GM19099 (cell line): ENCODE measurements around the gene PTPRG.

Experiments used
- POLR2A ChIP-seq: IDR thresholded peaks from 3 replicates; pipeline ENCODE4 v1.6.1; 2011; ENCODE audit warnings: low read depth; ENCODE audit not compliant: insufficient read length; ENCODE audit errors: extremely low read depth

PTPRG gene

GRCh38 chr3:61776390-61776789, 215.0 kb downstream of the PTPRG start:
- no peak for TF ChIP-seq POLR2A

DNA sequence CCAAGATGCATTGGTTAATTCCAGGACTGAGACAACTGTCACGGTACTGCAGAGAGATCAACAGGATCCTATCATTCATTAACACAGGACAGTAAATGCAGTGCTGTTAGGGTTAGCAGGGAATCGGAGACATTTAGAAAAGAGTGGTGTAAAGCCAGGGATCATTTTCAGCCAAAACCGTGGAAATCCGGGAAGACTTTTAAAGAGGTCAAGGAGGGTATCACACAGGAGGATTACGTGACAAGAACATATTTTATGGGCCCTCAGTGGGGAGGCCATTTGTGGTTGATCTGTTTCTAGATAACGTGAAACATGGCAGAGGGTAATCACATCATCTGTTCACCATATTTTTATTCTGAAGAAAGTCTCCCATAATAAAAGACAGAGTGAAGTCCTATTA, 216.1 kb downstream of the PTPRG start:
- no peak for TF ChIP-seq POLR2A

GRCh38 chr3:61778095-61778494, 216.7 kb downstream of the PTPRG start:
- no peak for TF ChIP-seq POLR2A

DNA sequence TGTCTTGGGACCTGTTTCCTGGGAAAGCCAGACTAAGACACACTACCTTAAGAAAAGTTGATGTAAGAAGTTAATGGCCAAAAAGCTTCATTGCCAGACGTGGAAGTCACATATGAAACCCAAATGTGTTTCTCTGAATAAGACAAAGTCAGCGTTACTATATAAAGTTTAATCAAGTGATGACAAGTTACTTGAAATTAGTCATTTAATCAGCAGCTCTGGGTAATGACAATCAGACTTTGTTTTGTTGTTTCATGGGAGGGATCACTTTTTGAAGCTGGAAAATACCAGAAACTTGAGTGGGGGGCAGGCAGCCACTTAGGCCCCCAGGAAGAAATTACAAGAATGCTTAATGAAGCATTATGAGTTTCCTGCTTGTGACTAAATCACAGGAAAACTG, 218.6 kb downstream of the PTPRG start:
- TF ChIP-seq POLR2A, result no peak

DNA sequence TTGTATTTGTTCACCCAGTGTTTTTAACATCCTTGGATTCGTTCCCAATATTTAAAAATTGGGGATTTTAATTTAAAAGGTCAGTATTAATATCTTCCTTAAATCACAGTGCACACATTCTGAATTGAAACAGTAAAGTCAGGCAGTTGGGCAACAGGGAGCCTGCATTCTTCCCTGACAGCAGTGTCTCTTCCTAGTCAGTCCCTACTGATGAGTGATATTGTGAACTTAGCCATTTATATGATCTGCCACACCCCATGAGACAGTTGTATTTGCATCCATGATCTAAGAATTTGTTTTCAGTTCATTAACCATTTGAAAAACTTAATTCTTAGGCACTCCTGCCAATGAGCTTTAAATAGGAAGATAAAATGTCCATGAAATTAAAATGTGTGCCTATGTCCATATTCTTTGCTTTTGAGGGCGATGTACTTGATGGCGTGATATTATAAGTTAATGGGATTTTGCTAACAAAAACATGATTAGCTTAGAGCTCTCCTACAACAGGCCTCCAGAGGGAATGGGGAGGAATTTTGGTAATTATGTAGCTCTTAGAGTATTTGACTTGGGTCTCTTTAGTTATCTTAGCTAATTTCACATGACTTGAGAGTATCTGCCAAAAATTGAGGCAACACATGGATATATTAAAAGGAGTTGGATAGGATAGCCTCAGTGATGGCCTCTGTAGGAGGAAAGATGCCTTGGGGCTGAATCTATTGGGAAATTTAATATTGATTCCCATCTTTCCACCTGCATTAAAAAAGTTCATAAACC, 219.3 kb downstream of the PTPRG start:
- no peak for TF ChIP-seq POLR2A

GRCh38 chr3:61783993-61784718, 222.8 kb downstream of the PTPRG start:
- no peak for TF ChIP-seq POLR2A

DNA sequence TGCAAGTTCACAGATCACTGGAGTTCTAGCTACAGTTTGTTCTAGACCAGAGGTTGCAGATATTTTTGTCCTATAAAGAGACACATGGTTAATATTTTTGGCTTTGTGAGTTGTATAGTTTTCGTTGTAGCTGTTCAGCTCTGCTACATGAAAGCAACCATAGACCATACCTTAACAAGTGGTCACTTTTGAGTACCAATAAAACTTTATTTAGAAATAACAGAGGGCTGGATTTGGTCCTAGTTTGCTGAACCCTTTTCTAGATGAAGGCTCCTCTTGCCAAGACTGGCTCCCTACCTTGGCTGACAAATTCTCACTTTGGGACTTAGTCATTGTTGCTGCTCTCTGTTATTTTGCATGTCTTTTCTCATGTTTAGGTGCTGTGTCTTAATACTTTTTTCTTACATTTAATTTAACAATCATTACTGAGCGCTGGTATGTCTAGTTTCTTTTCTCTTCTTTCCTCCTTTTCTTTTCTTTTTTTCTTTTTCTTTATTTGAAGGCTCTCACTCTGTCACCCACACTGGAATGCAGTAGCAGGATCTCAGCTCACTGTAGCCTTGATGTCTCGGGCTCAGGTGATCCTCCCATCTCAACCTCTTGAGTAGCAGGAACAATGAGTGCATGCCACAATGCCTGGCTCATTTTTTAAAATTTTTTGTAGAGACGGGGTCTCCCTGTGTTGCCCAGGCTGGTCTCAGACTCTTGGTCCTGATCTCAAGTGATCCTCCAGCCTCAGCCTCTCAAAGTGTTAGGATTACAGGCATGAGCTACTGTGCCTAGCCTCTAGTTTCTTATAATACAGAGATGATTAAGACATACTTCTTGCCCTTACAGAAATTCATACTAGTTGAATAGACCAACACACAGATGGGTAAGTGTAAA, 227.5 kb downstream of the PTPRG start:
- no peak for TF ChIP-seq POLR2A

DNA sequence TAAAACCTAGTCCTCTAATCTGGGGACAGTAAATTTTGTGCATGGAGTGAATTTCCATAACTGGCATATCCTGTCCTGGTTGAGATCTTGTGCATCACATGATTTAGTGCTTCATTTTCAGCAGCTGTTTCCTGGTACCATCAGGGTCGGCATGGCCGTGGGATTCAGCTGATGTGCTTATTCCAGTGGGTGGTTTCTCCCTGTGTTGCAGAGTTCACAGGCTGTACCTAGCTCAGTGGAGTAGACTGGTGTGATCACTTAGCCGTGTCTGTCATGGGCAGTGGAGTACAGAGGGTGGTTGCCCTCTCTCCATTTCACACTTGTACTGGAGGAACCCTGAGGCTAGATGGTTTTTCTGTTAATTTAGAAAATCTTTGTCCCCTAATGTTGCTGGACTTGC, 228.5 kb downstream of the PTPRG start:
- no peak for TF ChIP-seq POLR2A

GRCh38 chr3:61790411-61790810, 229.0 kb downstream of the PTPRG start:
- TF ChIP-seq POLR2A, result no peak

DNA sequence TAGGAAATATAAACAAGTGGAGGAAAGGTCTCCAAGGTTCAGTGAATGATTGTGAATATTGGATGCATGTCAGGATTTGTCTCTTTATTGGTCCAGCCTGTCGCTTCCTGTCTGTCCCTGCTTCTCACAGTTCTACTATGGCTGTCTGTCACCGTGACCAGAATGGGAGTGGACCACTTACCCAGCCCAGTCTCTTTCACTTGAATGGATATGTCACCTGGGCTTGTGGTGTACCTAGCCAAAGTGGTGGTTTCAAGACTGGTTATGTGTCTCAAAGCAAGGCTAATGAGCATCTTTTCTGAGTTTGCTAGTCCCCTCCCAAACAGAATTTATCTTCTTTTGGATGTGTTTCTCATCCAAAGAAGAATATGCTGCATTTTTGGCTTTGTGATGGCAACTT, 231.7 kb downstream of the PTPRG start:
- TF ChIP-seq POLR2A, result no peak

GRCh38 chr3:61793521-61793920, 232.2 kb downstream of the PTPRG start:
- TF ChIP-seq POLR2A, result no peak

DNA sequence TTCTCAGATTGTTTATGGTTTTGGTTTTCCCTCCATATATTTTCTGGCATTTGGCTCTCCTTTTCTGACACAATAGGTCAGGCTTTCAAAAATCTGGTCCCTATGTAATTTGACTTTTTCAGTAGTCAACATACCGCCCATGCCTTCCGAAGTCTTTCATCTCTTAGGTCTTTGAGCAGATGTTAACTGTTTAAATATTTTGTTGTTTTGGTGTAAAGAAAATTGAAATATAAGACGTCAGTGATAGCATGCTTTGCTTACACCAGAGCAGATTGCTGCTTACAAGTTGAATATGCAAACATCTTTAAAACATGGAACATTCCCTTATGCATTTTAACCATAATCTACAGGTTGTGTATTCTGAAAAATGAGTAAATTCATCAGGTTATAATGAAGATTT, 233.0 kb downstream of the PTPRG start:
- no peak for TF ChIP-seq POLR2A

- TF ChIP-seq POLR2A, result no peak
Observed at GRCh38 chr3:61794961-61795360, 233.6 kb downstream of the PTPRG start.

- no peak for TF ChIP-seq POLR2A
Observed at GRCh38 chr3:61796088-61796680, 234.8 kb downstream of the PTPRG start.

DNA sequence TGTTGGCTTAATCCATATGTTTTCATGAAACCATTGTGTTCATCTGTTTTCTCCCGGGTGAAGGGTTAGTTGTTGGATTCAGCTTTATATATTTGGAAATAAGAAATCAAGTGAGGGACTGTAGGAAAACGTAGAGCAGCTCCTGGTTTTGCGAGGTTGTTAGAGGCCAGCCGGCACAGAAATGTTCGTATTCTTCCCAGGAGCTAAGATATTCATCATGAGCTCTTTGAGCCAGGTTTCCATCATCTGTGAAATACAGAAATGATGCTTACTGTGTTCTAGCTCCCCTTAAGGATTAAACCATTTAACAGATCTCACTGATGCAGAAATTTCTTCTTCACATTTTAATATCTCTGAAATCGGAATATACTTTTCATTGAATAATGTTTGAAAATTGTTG, 235.5 kb downstream of the PTPRG start:
- no peak for TF ChIP-seq POLR2A
